HepG2 (cell line): ENCODE results near the gene SEMA4B. TPM values are rescaled to one million over a fixed set of nuclear protein-coding genes. Genes with fewer than 3 reads are reported as not detected.
A peak's percentile ranks its signal among the peaks of the same experiment; 100 is the strongest.

Experiments used
- AHDC1 ChIP-seq: sonication (generic); formaldehyde crosslinking; IDR thresholded peaks from 2 replicates; pipeline ENCODE4 v1.5.1; 2020; ENCODE audit warnings: mild to moderate bottlenecking, missing genetic modification reagents, borderline replicate concordance
- CHD4 ChIP-seq: fragments of 200-600 bp; sonication (generic); IDR thresholded peaks from 2 replicates; pipeline ENCODE4 v1.7.0; 2017; ENCODE audit warnings: mild to moderate bottlenecking, low read length, borderline replicate concordance
- DNMT3B ChIP-seq: conservative IDR thresholded peaks from 2 replicates; pipeline ENCODE4 v1.6.1; 2016; ENCODE audit warnings: missing biosample characterization, control low read depth
- HOMEZ ChIP-seq: IDR thresholded peaks from 2 replicates; pipeline ENCODE4 v1.6.1; 2016; ENCODE audit warnings: low read depth
- ISX ChIP-seq: sonication (generic); formaldehyde crosslinking; conservative IDR thresholded peaks from 2 replicates; pipeline ENCODE4 v1.5.0; 2020; ENCODE audit warnings: missing genetic modification reagents
- MTA1 ChIP-seq: sonication (generic); formaldehyde crosslinking; IDR thresholded peaks from 2 replicates; pipeline ENCODE4 v1.4.0; 2020; ENCODE audit warnings: missing genetic modification reagents, mild to moderate bottlenecking, borderline replicate concordance
- MTA3 ChIP-seq: sonication (generic); formaldehyde crosslinking; IDR thresholded peaks from 2 replicates; pipeline ENCODE4 v1.4.0; 2020; ENCODE audit warnings: missing genetic modification reagents
- MXD1 ChIP-seq: sonication (generic); formaldehyde crosslinking; IDR thresholded peaks from 2 replicates; pipeline ENCODE4 v1.4.0; 2020; ENCODE audit warnings: mild to moderate bottlenecking, missing genetic modification reagents
- THAP8 ChIP-seq: sonication (generic); formaldehyde crosslinking; IDR thresholded peaks from 2 replicates; pipeline ENCODE4 v1.5.1; 2020; ENCODE audit warnings: missing genetic modification reagents, mild to moderate bottlenecking, borderline replicate concordance
- ZBTB43 ChIP-seq: sonication (generic); formaldehyde crosslinking; conservative IDR thresholded peaks from 2 replicates; pipeline ENCODE4 v1.4.0; 2020; ENCODE audit warnings: missing genetic modification reagents
- ZNF124 ChIP-seq: sonication (generic); formaldehyde crosslinking; IDR thresholded peaks from 2 replicates; pipeline ENCODE4 v1.4.0; 2020; ENCODE audit warnings: missing genetic modification reagents
- ZNF337 ChIP-seq: sonication (generic); formaldehyde crosslinking; IDR thresholded peaks from 2 replicates; pipeline ENCODE4 v1.5.1; 2020; ENCODE audit warnings: missing genetic modification reagents, low read depth, mild to moderate bottlenecking, borderline replicate concordance
- ZNF691 ChIP-seq: sonication (generic); formaldehyde crosslinking; IDR thresholded peaks from 2 replicates; pipeline ENCODE4 v1.4.0; 2020; ENCODE audit warnings: missing genetic modification reagents, low read depth, mild to moderate bottlenecking, borderline replicate concordance
- ZNF710 ChIP-seq: sonication (generic); formaldehyde crosslinking; IDR thresholded peaks from 2 replicates; pipeline ENCODE4 v1.5.0; 2020; ENCODE audit warnings: mild to moderate bottlenecking, missing genetic modification reagents, borderline replicate concordance
- ZNF768 ChIP-seq: sonication (generic); formaldehyde crosslinking; IDR thresholded peaks from 2 replicates; pipeline ENCODE4 v1.4.0; 2020; ENCODE audit warnings: missing genetic modification reagents
- ZSCAN9 ChIP-seq: IDR thresholded peaks from 2 replicates; pipeline ENCODE4 v1.6.1; 2016; ENCODE audit warnings: borderline replicate concordance
- polyA plus RNA-seq, 8 experiments: library from polyadenylated mRNA; depleted of rRNA in 3 of 8; stranded (reverse) in 7 of 8; unstranded in 1 of 8; fragments of >200 nt; fragmentation: Illumina TruSeq in 4 of 8; extraction: Trizol in 4 of 8; gene quantifications; 2 replicates each; pipeline versions ENCODE4 v1.2.1 to v1.2.3, GENCODE V29; 2011 to 2016; ENCODE audit warnings: low read depth in 4 of 8, missing spikeins in 1 of 8, mixed read lengths in 1 of 8; ENCODE audit not compliant: insufficient read depth in 1 of 8
- total RNA-seq, 5 experiments: library from RNA; depleted of rRNA; stranded (reverse); fragments of >200 nt; fragmentation: Illumina TruSeq; extraction: Trizol; gene quantifications; 2 replicates each; pipeline ENCODE4 v1.2.3, GENCODE V29; 2016; ENCODE audit warnings: low read depth in 1 of 5

The SEMA4B gene
- total and polyA plus RNA-seq, 2 of the 13 experiments (the other 11 are each of a cell fraction or from before 2014, with no cell fraction given): 2.1 to 17.0 TPM

GRCh38 chr15:90184119-90184785 lies 16.9 kb upstream of the SEMA4B start (continued):
- TF ChIP-seq MXD1: no peak
- TF ChIP-seq ZNF124 (CRISPR knock-in tag): no peak
- TF ChIP-seq ZNF691 (CRISPR knock-in tag): 0 out of 2 replicates have a peak, but pooled peaks have one; percentile 34
- peak; percentile 63; the same call in 1 of the 2 replicates for TF ChIP-seq DNMT3B (CRISPR knock-in tag)
- no peak for TF ChIP-seq HOMEZ (CRISPR knock-in tag)
- no peak for TF ChIP-seq MTA3 (CRISPR knock-in tag)
- no peak for TF ChIP-seq THAP8 (CRISPR knock-in tag)
- TF ChIP-seq ZNF337 (CRISPR knock-in tag): peak; percentile 73; the same call in 1 of the 2 replicates
- TF ChIP-seq ZBTB43: no peak
- TF ChIP-seq CHD4: peak; percentile 97
- TF ChIP-seq MTA1 (CRISPR knock-in tag): 0 out of 2 replicates have a peak, but pooled peaks have one; percentile 83
- TF ChIP-seq ZNF768 (CRISPR knock-in tag): peak; percentile 99
- TF ChIP-seq ZSCAN9 (CRISPR knock-in tag): no peak
- TF ChIP-seq ZNF710: no peak; the same call in 1 of the 2 replicates
- TF ChIP-seq ISX: no peak
- TF ChIP-seq AHDC1 (CRISPR knock-in tag): no peak
